ENCODE results near the gene INO80E.
A peak's percentile ranks its signal among the peaks of the same experiment; 100 is the strongest.

The INO80E gene

DNA sequence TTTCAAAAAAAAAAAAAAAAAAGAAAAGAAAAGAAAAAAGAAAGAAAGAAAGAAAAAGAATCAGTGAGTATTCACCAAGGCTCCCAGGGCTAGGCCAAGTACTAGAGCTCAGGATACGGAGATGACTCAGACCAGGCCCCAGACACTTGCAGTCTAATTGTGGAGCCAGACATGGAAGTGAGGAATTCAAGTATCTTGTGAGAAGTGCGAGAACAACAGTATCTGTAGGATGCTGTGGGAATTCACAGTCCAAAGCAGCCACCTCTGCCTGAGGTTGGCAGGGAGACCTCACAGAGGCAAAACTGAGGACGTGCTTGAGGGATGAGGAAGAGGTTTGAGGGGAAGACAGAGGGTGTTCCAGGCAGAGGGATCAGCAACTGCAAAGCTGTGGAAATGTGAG is 55.5 kb downstream of the INO80E start:
- DNase-seq: no peak
- intact Hi-C loops (cut with DNase I): loop anchor here (10.0 kb wide), 1 partner anchor 57 kb away; the partner anchor contains the start of genes HIRIP3 and INO80E

DNA sequence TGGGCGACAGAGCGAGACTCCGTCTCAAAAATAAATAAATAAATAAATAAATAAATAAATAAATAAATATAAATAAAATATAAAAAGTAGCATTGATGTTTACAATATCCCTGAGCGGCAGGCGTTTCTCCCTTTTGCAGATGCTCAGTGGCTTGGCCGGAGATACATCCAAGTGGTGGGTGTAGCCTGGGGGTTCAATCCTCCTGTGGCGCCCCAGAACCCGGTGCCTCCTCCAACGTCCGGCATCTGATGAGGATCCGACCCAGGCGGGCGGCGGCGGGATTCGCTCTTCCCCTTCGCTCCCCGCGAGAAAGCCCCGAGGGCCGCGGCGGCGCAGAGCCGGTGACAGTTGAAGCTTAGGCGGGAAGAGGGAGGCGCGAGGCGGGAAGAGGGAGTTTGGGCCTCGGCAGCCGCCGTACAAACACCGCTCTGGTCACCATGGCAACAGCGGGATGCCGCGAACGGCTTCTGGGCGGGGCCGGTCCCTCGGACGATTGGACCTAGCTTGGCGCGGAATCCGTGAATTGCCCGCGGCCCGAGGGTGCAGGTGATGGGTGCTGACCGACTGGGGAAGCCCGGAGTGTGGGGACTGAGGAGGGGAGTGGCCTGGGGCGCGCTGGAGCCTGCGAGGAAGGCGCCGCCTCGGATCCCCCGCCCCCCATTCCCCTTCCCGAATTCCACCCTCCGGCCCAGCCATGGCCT is 56.8 kb downstream of the INO80E start:
- intact Hi-C loops (cut with DNase I): loop anchor here (10.0 kb wide), 1 partner anchor 58 kb away; the partner anchor contains the start of genes HIRIP3 and INO80E
- DNase-seq: peak; percentile 79 to 98 (median 93)

DNA sequence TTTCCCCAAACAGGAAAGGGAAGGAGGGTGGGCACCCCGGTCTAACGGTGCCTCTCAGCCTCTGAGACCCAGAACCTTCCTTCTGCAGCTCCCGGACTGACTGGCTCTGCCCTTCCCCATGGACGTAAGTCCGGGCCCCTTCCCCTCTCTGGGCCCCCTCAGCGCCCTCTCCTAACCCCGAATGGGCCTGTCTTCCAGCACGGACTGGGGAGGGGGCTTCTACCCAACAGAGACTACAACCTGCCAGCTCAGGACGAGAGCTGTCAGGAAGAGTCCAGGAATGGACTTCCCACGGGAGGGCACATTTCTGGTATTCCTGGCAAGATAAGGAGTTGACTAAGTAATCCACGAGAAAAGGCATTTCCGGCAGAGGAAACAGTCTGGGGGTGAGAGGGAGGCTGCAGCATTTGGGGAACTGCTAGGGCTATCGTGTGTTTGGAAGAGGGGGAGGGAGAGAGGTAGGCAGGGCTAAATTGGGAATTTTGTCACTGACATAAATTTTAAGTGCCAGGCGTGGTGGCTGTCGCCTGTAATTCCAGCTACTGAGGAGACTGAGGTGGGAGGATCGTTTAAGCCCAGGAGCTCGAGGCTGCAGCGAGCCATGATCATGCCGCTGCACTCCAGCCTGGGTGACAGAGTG is 57.5 kb downstream of the INO80E start:
- intact Hi-C loops (cut with DNase I): loop anchor here (10.0 kb wide), 1 partner anchor 59 kb away; the partner anchor contains the start of genes HIRIP3 and INO80E
- peak in 3 of 42 donors; percentile 18 to 21 (median 20) for DNase-seq

DNA sequence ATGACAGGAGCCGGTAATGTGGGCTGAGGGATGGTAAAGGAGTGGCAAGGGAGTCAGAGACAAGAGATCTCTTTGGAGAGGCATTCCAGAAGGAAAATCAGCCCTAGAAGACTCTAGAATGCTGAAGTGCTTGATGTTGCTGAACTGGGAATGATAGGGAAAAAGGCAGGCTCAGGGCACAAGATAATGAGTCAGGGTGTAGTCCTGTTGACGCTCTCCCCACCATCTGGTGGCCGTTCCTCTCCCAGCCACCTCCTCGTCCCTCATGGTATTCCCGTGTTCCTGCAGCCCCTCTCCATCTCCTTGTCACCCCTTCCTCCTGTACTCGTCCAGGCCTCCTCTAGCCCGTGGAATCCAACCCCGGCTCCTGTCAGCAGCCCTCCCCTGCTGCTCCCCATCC is 58.4 kb downstream of the INO80E start:
- DNase-seq: no peak
- intact Hi-C loops (cut with DNase I): loop anchor here (10.0 kb wide), 1 partner anchor 60 kb away; the partner anchor contains the start of genes HIRIP3 and INO80E

DNA sequence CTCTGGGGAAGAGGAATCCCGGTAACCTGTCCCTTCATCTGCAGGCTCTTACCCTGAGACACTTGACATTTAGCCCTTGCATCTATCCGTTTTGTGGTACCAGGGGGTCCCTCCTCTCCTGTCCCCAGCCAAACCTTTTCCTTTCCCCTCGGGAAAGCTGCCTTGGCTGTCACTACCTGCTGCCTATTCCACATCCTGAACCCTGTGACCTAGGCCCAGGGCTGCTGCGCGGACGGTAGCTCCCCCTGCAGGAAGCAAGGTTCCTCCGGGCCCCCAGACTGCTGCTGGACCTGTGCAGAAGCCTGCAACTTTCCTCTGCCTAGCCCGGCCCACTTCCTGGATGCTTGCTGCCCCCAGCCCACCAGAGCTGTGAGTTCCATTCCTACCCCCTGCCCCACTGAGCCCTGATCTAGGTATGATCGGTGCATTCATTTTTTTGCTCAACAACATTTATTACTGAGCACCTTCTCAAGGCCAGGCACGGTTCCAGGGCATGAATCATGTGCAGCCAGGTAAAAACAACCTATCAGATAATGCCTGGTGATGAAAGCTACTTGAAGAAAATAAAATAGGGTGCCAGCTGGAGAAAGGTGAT is 59.0 kb downstream of the INO80E start:
- intact Hi-C loops (cut with DNase I): loop anchor here (10.0 kb wide), 1 partner anchor 60 kb away; the partner anchor contains the start of genes HIRIP3 and INO80E
- DNase-seq: peak in 9 of 42 donors; percentile 25 to 53 (median 37)
